MCF 10A (cell line): ENCODE data around the gene TMEM217. TPM values are rescaled to one million over a fixed set of nuclear protein-coding genes. Genes with fewer than 3 reads are reported as not detected.

ENCODE experiments used
- BruUV-seq: library from RNA; stranded (reverse); fragments of 400-500 nt; replicated peaks from 2 replicates; lab custom pipeline; 2021; lab: Mats Ljungman, UMichigan
- CTCF ChIA-PET: fragments of 300-600 bp; sonication (Branson Sonifier 250); formaldehyde crosslinking; extraction: SDS; loops from one replicate; lab custom pipeline; 2021; ENCODE audit warnings: antibody characterized with exemption, inconsistent platforms; lab: Yijun Ruan, JAX
- POLR2A ChIA-PET: fragments of 300-600, 350-650 bp; sonication (Branson Sonifier 250); formaldehyde crosslinking; extraction: SDS; loops from one replicate; lab custom pipeline; 2020; ENCODE audit warnings: antibody characterized with exemption, inconsistent platforms; lab: Yijun Ruan, JAX
- DNase-seq: peaks from one replicate; pipeline ENCODE4 v3.0.0-alpha.2; 2018; ENCODE audit not compliant: unreplicated experiment
- H3K27ac Mint-ChIP-seq: one replicate; pipeline ENCODE4 v1.8.0; 2022; ENCODE audit warnings: mild to moderate bottlenecking, low read depth, mixed read lengths; ENCODE audit not compliant: unreplicated experiment
- H3K27me3 Mint-ChIP-seq: one replicate; pipeline ENCODE4 v1.8.0; 2022; ENCODE audit warnings: mixed read lengths; ENCODE audit not compliant: insufficient read depth, unreplicated experiment
- H3K36me3 Mint-ChIP-seq: one replicate; pipeline ENCODE4 v1.8.0; 2022; ENCODE audit warnings: mild to moderate bottlenecking, moderate library complexity, mixed read lengths; ENCODE audit not compliant: insufficient read depth, unreplicated experiment
- H3K4me1 Mint-ChIP-seq: one replicate; pipeline ENCODE4 v1.8.0; 2022; ENCODE audit warnings: mixed read lengths; ENCODE audit not compliant: insufficient read depth, unreplicated experiment
- H3K4me3 Mint-ChIP-seq: one replicate; pipeline ENCODE4 v1.8.0; 2022; ENCODE audit warnings: mild to moderate bottlenecking, moderate library complexity, mixed read lengths; ENCODE audit not compliant: unreplicated experiment
- H3K9me3 Mint-ChIP-seq: one replicate; pipeline ENCODE4 v1.8.0; 2022; ENCODE audit warnings: mixed read lengths; ENCODE audit not compliant: unreplicated experiment
- CTCF ChIP-seq: fragments of 200-600 bp; IDR thresholded peaks from one replicate; pipeline ENCODE4 v1.8.0; 2022; ENCODE audit warnings: antibody characterized with exemption, mild to moderate bottlenecking; ENCODE audit not compliant: unreplicated experiment
- intact Hi-C: fragments of 100-400 bp; cut with micrococcal nuclease; formaldehyde crosslinking; loops from 2 replicates; pipeline ENCODE4 v1.14.1; 2022
- total RNA-seq: library from RNA; stranded (reverse); gene quantifications from 2 replicates; pipeline ENCODE4 v1.2.3, GENCODE V29; 2022

TMEM217 gene
- total RNA-seq, 1 experiment from 2014 or later, result 3.2 TPM

GRCh38 chr6:37241131-37241530 lies 16.8 kb downstream of the TMEM217 start:
- H3K4me3 Mint-ChIP-seq, result no peak overlapping the region
- peaks cover 53% of the 10 kb centered on the region for H3K4me1 Mint-ChIP-seq
- TF ChIP-seq CTCF, result no peak
- H3K9me3 Mint-ChIP-seq, result peaks cover 7% of the 10 kb centered on the region
- intact Hi-C loops, result no loop called here
- CTCF ChIA-PET, result interaction anchor here (1.6 kb wide), 1 partner anchor 31 kb away, joined by 7 read pairs; no protein-coding TSS in a partner anchor
- H3K27me3 Mint-ChIP-seq, result no peaks in the 10 kb centered on the region
- H3K27ac Mint-ChIP-seq, result peak overlapping the region; percentile 99
- BruUV-seq, result no TSS peak
- H3K36me3 Mint-ChIP-seq, result peaks cover 6% of the 10 kb centered on the region
- no peak for DNase-seq
- POLR2A ChIA-PET, result interaction anchor here (0.8 to 5.6 kb wide), 3 partner anchors 10 to 31 kb away, joined by 3 to 70 read pairs (median 7); partner anchors contain the start of genes TBC1D22B and TMEM217

- Mint-ChIP-seq H3K4me1 (peaks cover 47% of the 10 kb centered on the region), H3K27me3 (no peaks in the 10 kb centered on the region), H3K36me3 (peaks cover 6% of the 10 kb centered on the region), H3K27ac (peak overlapping the region; percentile 89), H3K9me3 (peaks cover under 1% of the 10 kb centered on the region), H3K4me3 (no peak overlapping the region)
- peak; percentile 95 for DNase-seq
- no TSS peak for BruUV-seq
- CTCF ChIA-PET, result interaction anchor here (1.6 kb wide), 1 partner anchor 30 kb away, joined by 7 read pairs; no protein-coding TSS in a partner anchor
- intact Hi-C loops, result no loop called here
- no peak for TF ChIP-seq CTCF
- POLR2A ChIA-PET, result interaction anchor here (5.1 to 5.6 kb wide), 2 partner anchors 17 kb away, joined by 24 to 70 read pairs; partner anchors contain the start of genes TBC1D22B and TMEM217
Measured at GRCh38 chr6:37239950-37240713, 17.8 kb downstream of the TMEM217 start.

- intact Hi-C loops, result no loop called here
- ChIA-PET CTCF (interaction anchor here (0.5 to 1.6 kb wide), 2 partner anchors 13 to 30 kb away, joined by 4 to 7 read pairs; no protein-coding TSS in a partner anchor), POLR2A (interaction anchor here (1.3 to 5.6 kb wide), 3 partner anchors 17 to 26 kb away, joined by 3 to 70 read pairs (median 24); partner anchors contain the start of genes TBC1D22B and TMEM217)
- Mint-ChIP-seq H3K27ac (peak overlapping the region; percentile 89), H3K4me1 (peaks cover 41% of the 10 kb centered on the region), H3K36me3 (peaks cover 6% of the 10 kb centered on the region), H3K4me3 (no peak overlapping the region), H3K27me3 (no peaks in the 10 kb centered on the region), H3K9me3 (no peaks in the 10 kb centered on the region)
- BruUV-seq, result TSS peak; percentile 43
- DNase-seq, result peak; percentile 40
- TF ChIP-seq CTCF, result no peak
Measured at GRCh38 chr6:37239526-37239925, 18.4 kb downstream of the TMEM217 start.

GRCh38 chr6:37238381-37238780 lies 19.6 kb downstream of the TMEM217 start:
- Mint-ChIP-seq H3K4me1 (peaks cover 36% of the 10 kb centered on the region), H3K4me3 (no peak overlapping the region), H3K27ac (no peak overlapping the region), H3K27me3 (no peaks in the 10 kb centered on the region), H3K36me3 (peaks cover 6% of the 10 kb centered on the region), H3K9me3 (no peaks in the 10 kb centered on the region)
- DNase-seq, result no peak
- CTCF ChIA-PET, result interaction anchor here (0.6 kb wide), 1 partner anchor 18 kb away, joined by 3 read pairs; no protein-coding TSS in a partner anchor
- BruUV-seq, result no TSS peak
- intact Hi-C loops, result no loop called here
- POLR2A ChIA-PET, result interaction anchor here (1.0 to 5.6 kb wide), 4 partner anchors 13 to 27 kb away, joined by 3 to 70 read pairs (median 14); partner anchors contain the start of genes TBC1D22B and TMEM217
- TF ChIP-seq CTCF, result no peak
